ENCODE data around the gene PLSCR2.

DNA sequence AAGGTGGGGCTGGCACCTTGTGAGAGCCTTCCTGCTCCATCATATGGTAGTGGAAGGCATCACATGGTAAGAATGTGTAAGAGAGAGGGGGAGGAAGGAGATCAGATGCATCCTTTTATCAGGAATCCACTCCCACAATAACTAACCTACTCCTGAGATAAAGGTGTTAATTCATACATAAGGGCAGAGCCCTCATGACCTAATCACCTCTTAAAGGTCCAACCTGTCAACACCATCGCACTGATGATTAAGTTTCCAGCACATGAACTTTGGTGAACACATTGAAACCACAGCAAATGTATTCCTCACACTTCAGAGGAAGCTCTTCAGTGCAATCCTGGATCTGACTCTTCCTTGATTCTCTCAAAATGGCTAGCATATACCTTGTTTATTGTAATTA, 55.4 kb downstream of the PLSCR2 start:
- TF ChIP-seq ZNF274 (IDR thresholded peaks at IDR 0.05; ENCODE audit: low read depth, low read length) (no peak), SUZ12 (IDR thresholded peaks at IDR 0.05; ENCODE audit: extremely low read depth, insufficient read depth, insufficient read length) (no peak)

Data from NT2/D1 (cell line).